NCI-H2029 treated with DMSO at 0.1 percent for 48 hours (cell line): Measurements from ENCODE around the gene SNAPC5.
"Not testable (repeated sequence)": the region's sequence is repeated elsewhere in the genome, so short reads cannot be mapped to it uniquely, and the experiment has no call there.

Source experiments
- DNase-seq: peaks from one replicate; lab custom pipeline; 2025; lab: John Stamatoyannopoulos, UW

Gene SNAPC5

GRCh38 chr15:66497502-66498455 is at the start of gene SNAPC5:
Gene SNAPC5, minus strand, starts transcription at chr15:66497762. Its CDS starts 31 bp downstream, at chr15:66497731.
- no peak for DNase-seq

GRCh38 chr15:66545255-66545654 is 47.7 kb upstream of the SNAPC5 start:
- no peak for DNase-seq

- no peak for DNase-seq
Measured at GRCh38 chr15:66542896-66543295, 45.3 kb upstream of the SNAPC5 start.

- no peak for DNase-seq
Measured at GRCh38 chr15:66535056-66535455, 37.5 kb upstream of the SNAPC5 start.

GRCh38 chr15:66524838-66525237 is 27.3 kb upstream of the SNAPC5 start:
- DNase-seq, result no peak

GRCh38 chr15:66523926-66524325 is 26.4 kb upstream of the SNAPC5 start:
- no peak for DNase-seq

GRCh38 chr15:66515901-66516322 is 18.4 kb upstream of the SNAPC5 start:
- DNase-seq, result no peak

GRCh38 chr15:66514586-66514985 is 17.0 kb upstream of the SNAPC5 start:
- DNase-seq, result no peak

- DNase-seq, result no peak
Measured at GRCh38 chr15:66508293-66508883, 10.8 kb upstream of the SNAPC5 start.

- no peak for DNase-seq
Measured at GRCh38 chr15:66505818-66506217, 8.3 kb upstream of the SNAPC5 start.

- DNase-seq, result no peak
Measured at GRCh38 chr15:66505430-66505811, 7.9 kb upstream of the SNAPC5 start.

GRCh38 chr15:66504563-66505429 is 7.2 kb upstream of the SNAPC5 start, which contains the start of the genes RPL4 and ZWILCH:
Gene RPL4, minus strand, starts transcription at chr15:66504855. Its CDS starts 65 bp downstream, at chr15:66504790.
Gene ZWILCH, plus strand, starts transcription at chr15:66505326. Its CDS starts 13 bp downstream, at chr15:66505339.
- DNase-seq, result no peak

GRCh38 chr15:66503780-66504562 is 6.4 kb upstream of the SNAPC5 start:
- DNase-seq, result no peak

GRCh38 chr15:66503041-66503648 is 5.6 kb upstream of the SNAPC5 start:
- not testable (repeated sequence) for DNase-seq

GRCh38 chr15:66502491-66502890 is 4.9 kb upstream of the SNAPC5 start:
- DNase-seq, result no peak

GRCh38 chr15:66500346-66500745 is 2.8 kb upstream of the SNAPC5 start:
- DNase-seq, result not testable (repeated sequence)

- no peak for DNase-seq
Measured at GRCh38 chr15:66498501-66499386, 1.2 kb upstream of the SNAPC5 start.

- no peak for DNase-seq
Measured at GRCh38 chr15:66496951-66497501, 536 bp downstream of the SNAPC5 start.

GRCh38 chr15:66494262-66494661 is 3.3 kb downstream of the SNAPC5 start:
- DNase-seq, result no peak
